NCI-H526 (cell line): Measurements from ENCODE around the gene ATXN1.

Experiments
- DNase-seq, 2 experiments: peaks; one replicate each; lab custom pipeline; 2025; lab: John Stamatoyannopoulos, UW

The ATXN1 gene

GRCh38 chr6:16360365-16360764 is 400.9 kb downstream of the ATXN1 start:
- no peak for DNase-seq

GRCh38 chr6:16359563-16359962 is 401.7 kb downstream of the ATXN1 start:
- DNase-seq, result no peak

- DNase-seq, result no peak
These were observed 402.6 kb downstream of the ATXN1 start for GRCh38 chr6:16358531-16359138.

GRCh38 chr6:16355699-16356446 is 405.4 kb downstream of the ATXN1 start:
- DNase-seq, result no peak

GRCh38 chr6:16355238-16355637 is 406.0 kb downstream of the ATXN1 start:
- DNase-seq, result no peak

GRCh38 chr6:16354692-16355091 is 406.6 kb downstream of the ATXN1 start:
- DNase-seq, result no peak

- DNase-seq, result no peak
These were observed 408.3 kb downstream of the ATXN1 start for GRCh38 chr6:16352821-16353438.

GRCh38 chr6:16352258-16352635 is 409.0 kb downstream of the ATXN1 start:
- no peak for DNase-seq

GRCh38 chr6:16349544-16349943 is 411.7 kb downstream of the ATXN1 start:
- no peak for DNase-seq

GRCh38 chr6:16346831-16347230 is 414.4 kb downstream of the ATXN1 start:
- no peak for DNase-seq

GRCh38 chr6:16345449-16346330 is 415.6 kb downstream of the ATXN1 start:
- DNase-seq, result no peak

GRCh38 chr6:16344756-16345155 is 416.5 kb downstream of the ATXN1 start:
- DNase-seq, result no peak

- no peak for DNase-seq
These were observed 417.7 kb downstream of the ATXN1 start for GRCh38 chr6:16343593-16343992.

- no peak for DNase-seq
These were observed 422.0 kb downstream of the ATXN1 start for GRCh38 chr6:16339265-16339587.

GRCh38 chr6:16338577-16339264 is 422.5 kb downstream of the ATXN1 start:
- peak; percentile 15 to 65 for DNase-seq

- no peak for DNase-seq
These were observed 423.8 kb downstream of the ATXN1 start for GRCh38 chr6:16337295-16337975.

GRCh38 chr6:16336911-16337294 is 424.4 kb downstream of the ATXN1 start:
- no peak for DNase-seq

GRCh38 chr6:16336056-16336818 is 425.0 kb downstream of the ATXN1 start:
- DNase-seq, result no peak

- DNase-seq, result no peak
These were observed 426.1 kb downstream of the ATXN1 start for GRCh38 chr6:16335176-16335575.

GRCh38 chr6:16334671-16335070 is 426.6 kb downstream of the ATXN1 start:
- no peak for DNase-seq

GRCh38 chr6:16333580-16333979 is 427.7 kb downstream of the ATXN1 start:
- peak in 1 of 2 experiments; percentile 19 for DNase-seq
